NCI-H526 (cell line): ENCODE data around the gene TEAD4.

Experiments
- DNase-seq, 2 experiments: peaks; one replicate each; lab custom pipeline; 2025; lab: John Stamatoyannopoulos, UW

TEAD4 gene

GRCh38 chr12:3002646-3003045 is 43.4 kb downstream of the TEAD4 start:
- DNase-seq: peak in 1 of 2 experiments; percentile 8

- no peak for DNase-seq
Measured at GRCh38 chr12:3003357-3003992, 44.3 kb downstream of the TEAD4 start.

DNA sequence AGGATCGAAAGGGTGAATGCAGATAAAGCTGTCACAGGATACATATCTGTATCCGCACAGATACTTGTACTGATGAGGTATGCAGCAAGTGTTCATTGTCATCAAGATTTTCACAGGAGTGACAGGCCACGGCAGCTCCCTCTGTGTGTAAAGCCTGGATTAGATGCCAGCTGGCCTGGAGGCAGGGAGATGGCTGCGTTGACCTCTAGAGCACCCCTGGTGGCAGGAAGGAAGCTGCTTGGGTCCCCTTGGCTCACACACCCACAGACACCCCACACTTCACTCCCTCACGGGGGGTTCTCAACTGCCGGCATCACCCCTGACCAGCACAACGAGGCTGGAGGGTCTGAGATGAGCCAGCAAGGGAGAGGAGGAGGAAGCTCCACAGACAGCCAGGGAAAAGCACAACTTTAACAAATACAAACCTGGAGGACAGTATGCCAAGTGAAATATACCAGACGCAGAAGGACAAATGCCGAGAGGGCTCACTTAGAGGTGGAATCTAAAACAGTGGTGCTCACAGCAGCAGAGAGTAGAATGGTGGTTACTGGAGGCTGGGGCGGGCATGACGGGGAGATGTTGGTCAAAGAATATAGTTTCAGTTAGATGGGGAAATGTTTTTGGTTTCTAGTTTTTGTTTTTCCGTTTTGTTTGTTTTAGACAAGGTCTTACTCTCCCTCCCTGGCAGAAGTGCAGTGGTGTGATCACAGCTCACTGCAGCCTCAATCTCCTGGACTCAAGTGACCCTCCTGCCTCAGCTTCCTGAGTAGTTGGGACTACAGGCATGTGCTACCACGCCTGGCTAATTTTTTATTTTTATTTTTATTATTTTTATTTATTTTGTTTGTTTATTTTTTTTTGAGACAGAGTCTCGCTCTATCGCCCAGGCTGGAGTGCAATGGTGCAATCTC is 45.7 kb downstream of the TEAD4 start:
- DNase-seq: peak in 1 of 2 experiments; percentile 8

- DNase-seq: no peak
Measured at GRCh38 chr12:3005736-3006135, 46.5 kb downstream of the TEAD4 start.

- DNase-seq: no peak
Measured at GRCh38 chr12:3009780-3010179, 50.6 kb downstream of the TEAD4 start.

DNA sequence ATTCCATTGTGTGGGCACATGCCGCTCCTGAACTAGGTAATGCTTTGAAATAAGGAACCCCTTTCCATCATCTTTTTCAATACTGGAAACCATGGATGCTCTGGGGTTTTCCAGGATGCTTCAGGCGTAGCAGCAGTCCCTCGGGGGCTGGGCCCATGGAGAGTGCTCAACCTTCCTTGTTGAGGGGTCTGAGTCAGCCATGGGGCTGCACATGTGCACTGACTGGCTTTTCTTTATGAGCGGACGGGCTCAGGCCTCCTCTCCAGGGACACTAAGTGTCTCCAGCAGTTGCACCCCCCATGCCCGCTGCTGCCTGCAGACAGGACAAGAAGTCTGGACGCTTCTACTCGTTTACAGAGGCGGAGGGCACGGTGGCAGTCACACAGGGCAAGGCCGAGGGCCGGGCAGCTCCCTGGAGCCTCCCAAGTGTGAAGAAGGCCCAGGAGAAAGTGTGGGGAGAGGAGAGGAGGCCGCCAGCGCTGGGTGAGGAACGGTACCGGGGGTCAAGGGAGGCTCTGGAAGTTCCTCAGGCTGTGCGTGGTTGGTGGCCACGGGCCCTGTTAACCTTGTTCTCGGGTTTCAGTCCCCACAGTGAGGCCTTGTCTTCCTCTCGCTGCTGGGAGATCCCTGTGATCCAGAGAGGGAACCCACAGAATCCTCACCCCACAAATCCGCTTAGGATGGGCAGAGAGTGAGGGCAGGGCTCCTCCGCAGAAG is 51.2 kb downstream of the TEAD4 start:
- no peak for DNase-seq

DNA sequence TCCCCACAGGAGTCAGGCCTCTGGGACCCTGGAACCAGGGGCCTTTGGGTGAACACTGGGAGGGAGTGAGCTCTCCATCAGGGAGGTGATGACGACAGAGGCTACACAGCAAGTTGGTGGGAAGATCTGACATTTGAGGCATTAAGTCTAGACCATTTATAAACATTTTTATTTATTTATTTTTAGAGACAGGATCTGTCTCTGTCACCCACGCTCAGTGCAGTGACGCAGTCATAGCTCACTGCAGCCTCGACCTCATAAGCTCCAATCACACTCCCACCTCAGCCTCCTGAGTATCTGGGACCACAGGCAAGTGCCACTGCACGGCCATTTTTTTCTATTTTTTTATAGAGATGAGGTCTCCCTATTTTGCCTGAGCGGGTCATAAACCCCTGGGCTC is 53.6 kb downstream of the TEAD4 start:
- DNase-seq: no peak

DNA sequence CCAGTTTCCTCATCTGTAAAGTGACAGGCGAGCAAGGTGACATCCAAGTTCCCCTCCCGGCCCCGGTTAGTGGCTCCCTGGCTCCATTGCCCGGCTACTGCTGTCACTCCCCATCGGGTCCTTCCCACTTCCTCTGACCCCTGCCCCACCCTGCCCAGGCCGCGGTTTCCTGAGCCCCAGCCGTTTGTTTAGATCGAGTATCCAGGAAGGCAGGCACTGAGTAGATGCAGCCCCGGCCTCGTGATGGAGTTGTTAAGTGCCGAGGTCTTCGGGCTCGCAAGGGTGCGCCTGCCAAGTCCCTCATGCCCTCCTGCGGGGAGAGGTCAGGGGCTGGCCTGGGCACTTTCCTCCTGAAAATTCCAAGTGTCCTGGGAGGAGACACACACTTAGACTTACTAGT is 55.4 kb downstream of the TEAD4 start:
- DNase-seq: no peak

DNA sequence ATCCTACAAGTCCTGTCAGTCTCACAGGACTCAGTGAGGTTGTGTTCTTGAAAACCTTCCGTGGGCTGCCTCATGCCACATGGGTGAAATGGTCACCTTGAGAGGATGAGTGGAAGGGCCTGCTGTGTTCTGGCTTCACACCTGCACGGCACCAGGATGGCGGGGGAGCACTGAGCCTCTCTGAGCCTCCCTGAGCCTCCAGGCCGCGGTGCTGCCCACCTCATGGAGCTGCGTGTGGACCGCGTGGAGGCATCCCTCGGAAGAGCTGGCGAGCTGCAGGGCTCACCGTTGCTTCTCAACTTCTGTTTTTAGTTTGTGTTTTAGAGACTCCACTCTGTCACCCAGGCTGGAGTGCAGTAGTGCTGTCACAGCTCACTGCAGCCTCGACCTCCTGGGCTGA is 56.2 kb downstream of the TEAD4 start:
- no peak for DNase-seq

- no peak for DNase-seq
Measured at GRCh38 chr12:3016191-3016590, 57.0 kb downstream of the TEAD4 start.

DNA sequence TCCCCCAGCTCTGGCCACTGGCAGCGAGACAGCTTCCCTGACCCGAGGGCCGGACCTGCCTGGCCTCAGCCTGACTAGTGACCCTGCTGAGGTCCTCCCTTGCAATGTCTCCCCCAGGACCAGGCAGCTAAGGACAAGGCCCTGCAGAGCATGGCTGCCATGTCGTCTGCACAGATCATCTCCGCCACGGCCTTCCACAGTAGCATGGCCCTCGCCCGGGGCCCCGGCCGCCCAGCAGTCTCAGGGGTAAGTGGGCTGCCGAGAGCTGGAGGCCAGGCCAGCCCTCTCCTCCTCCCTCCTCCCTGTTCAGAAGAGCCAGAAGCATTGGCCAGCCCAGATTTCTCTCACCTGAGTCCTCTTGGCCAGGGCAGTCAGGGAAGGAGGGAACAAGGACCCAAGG is 58.1 kb downstream of the TEAD4 start:
- DNase-seq: no peak

DNA sequence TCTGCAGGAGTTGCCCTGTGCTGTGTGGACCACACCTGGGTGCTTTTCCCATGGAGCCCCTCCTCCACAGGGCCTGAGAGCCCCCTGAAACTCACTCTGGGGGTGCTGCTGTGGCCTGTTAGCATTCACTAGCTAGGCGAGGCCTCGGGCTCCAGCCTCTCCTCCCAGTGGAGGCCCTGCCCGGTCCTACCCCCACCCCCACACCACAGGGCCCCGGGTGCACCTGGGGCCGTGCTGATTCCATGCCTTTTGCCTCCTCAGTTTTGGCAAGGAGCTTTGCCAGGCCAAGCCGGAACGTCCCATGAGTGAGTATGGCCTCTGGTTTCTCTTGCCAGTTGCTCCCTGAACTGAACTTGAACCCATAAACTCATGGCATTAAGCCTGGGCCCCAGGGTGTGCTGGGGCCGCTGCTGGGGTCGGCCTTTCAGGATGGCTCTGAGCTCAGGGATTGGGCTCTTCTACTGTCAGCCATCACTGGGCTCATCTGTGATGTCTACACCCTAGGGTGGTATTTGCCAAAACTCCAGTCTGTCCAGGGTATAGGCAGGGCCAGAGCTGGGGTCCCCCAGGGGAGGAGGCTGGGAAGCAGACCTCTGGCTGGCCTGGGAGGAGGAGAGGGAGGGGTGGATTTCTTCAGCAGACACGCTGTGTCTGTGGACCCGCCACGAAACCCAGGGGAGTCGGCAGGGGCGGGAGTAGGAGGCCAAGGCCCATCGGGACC is 59.2 kb downstream of the TEAD4 start:
- no peak for DNase-seq

GRCh38 chr12:3019005-3019680 is 59.9 kb downstream of the TEAD4 start:
- DNase-seq: no peak

GRCh38 chr12:3020399-3020798 is 61.2 kb downstream of the TEAD4 start:
- DNase-seq: no peak

GRCh38 chr12:3020850-3021435 is 61.7 kb downstream of the TEAD4 start:
- no peak for DNase-seq

GRCh38 chr12:3022411-3022810 is 63.2 kb downstream of the TEAD4 start:
- no peak for DNase-seq

DNA sequence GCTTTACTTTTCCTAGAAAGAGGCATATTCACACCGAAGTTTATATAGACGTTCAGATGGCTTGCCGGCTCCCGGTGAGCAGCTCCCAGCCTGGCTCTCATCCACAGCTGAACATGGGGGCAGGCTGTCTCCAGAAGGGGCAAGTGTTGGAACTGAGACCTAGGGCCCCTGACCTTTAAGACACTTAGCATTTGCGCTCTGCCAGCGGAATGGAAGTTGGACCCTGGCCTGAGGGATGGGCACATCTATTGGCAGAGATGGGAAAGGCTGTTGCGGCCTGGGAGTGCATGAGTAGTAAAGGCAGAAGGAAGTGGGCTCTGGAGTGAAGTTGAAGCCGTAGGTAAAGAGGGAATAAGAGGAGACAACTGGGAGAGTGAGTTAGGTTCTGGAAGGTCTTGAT is 63.8 kb downstream of the TEAD4 start:
- DNase-seq: no peak

GRCh38 chr12:3028108-3028507 is 68.9 kb downstream of the TEAD4 start:
- no peak for DNase-seq

GRCh38 chr12:3030821-3031429 is 71.7 kb downstream of the TEAD4 start:
- DNase-seq: no peak

DNA sequence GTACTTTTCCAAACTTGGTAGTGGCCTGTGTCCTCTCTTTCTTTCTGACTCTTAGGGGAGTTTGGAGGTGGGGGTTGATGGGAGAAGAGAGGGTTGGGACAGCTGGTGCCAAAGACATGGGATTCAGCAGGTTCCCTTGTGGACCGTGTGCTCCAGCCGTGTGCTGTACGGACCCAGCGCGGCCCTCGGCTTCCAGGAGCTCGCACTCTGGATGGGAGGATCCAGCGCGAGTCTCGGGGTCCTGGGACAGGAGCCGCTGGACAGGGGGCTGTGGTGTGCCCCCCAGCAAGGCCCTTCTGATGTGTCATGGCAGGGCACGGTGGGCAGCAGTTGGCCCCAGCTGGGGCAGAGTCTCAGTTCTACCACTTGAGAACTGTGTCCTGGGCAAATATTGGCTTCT is 73.0 kb downstream of the TEAD4 start:
- DNase-seq: no peak
